Activated CD4-positive, CD25-positive, alpha-beta regulatory T cell (primary cell): ENCODE data around the gene PEX10.

Source experiments
- DNase-seq, 4 experiments: peaks; one replicate each; lab custom pipeline; 2025; lab: John Stamatoyannopoulos, UW

PEX10 gene

GRCh38 chr1:2404890-2405511 is 7.4 kb downstream of the PEX10 start:
- DNase-seq = no peak

- no peak for DNase-seq
These were observed 8.0 kb downstream of the PEX10 start for GRCh38 chr1:2404142-2404889.

GRCh38 chr1:2403273-2403672 is 9.1 kb downstream of the PEX10 start:
- no peak for DNase-seq

GRCh38 chr1:2402420-2402819 is 9.9 kb downstream of the PEX10 start:
- no peak for DNase-seq

- DNase-seq = no peak
These were observed 11.3 kb downstream of the PEX10 start for GRCh38 chr1:2400950-2401649.

- no peak for DNase-seq
These were observed 11.8 kb downstream of the PEX10 start for GRCh38 chr1:2400576-2400909.

GRCh38 chr1:2399890-2400575 is 12.3 kb downstream of the PEX10 start:
- DNase-seq = no peak

- DNase-seq = no peak
These were observed 13.5 kb downstream of the PEX10 start for GRCh38 chr1:2398871-2399270.

GRCh38 chr1:2397007-2397679 is 15.2 kb downstream of the PEX10 start:
- DNase-seq = no peak

GRCh38 chr1:2396476-2396875 is 15.9 kb downstream of the PEX10 start:
- no peak for DNase-seq

- DNase-seq = no peak
These were observed 16.3 kb downstream of the PEX10 start for GRCh38 chr1:2396059-2396458.

GRCh38 chr1:2395245-2395644 is 17.1 kb downstream of the PEX10 start:
- DNase-seq = no peak

- no peak for DNase-seq
These were observed 17.6 kb downstream of the PEX10 start for GRCh38 chr1:2394761-2395160.

GRCh38 chr1:2394220-2394619 is 18.1 kb downstream of the PEX10 start:
- DNase-seq = no peak

GRCh38 chr1:2393471-2393877 is 18.9 kb downstream of the PEX10 start:
- no peak for DNase-seq

GRCh38 chr1:2392686-2393085 is 19.7 kb downstream of the PEX10 start:
- no peak for DNase-seq

GRCh38 chr1:2391931-2392509 is 20.3 kb downstream of the PEX10 start:
- no peak for DNase-seq

- DNase-seq = peak; percentile 96 to 99 (median 98)
These were observed 21.1 kb downstream of the PEX10 start, which contains the start of the genes MORN1 and RER1 for GRCh38 chr1:2391041-2391930. MORN1 (minus strand) TSS chr1:2391554; CDS start chr1:2391533, 21 bp downstream. RER1 (plus strand) TSS chr1:2391841; CDS start chr1:2395791, 3,950 bp downstream.

GRCh38 chr1:2389644-2390043 is 22.7 kb downstream of the PEX10 start:
- DNase-seq = no peak
